ENCODE data around the gene LMX1A.

LMX1A gene

GRCh38 chr1:165240492-165240891 lies 116.0 kb downstream of the LMX1A start:
- no peak overlapping the region for H3K4me3 ChIP-seq (ENCODE audit: low read depth, low read length)
- ChIA-PET CTCF (interaction anchor here (0.7 to 1.8 kb wide), 5 partner anchors 17 to 134 kb away, joined by 3 to 5 read pairs (median 4); no protein-coding TSS in a partner anchor), POLR2A (no interaction called here)
- H3K36me3 ChIP-seq (ENCODE audit: control insufficient read depth in 2 of 2, insufficient read depth in 1 of 2, low read length in 2 of 2) = no peaks in the 10 kb centered on the region
- no peak overlapping the region for H3K27ac ChIP-seq (ENCODE audit: extremely low read depth, low read depth, low read length)
- no peaks in the 10 kb centered on the region for H3K4me1 ChIP-seq (ENCODE audit: control insufficient read depth, insufficient read depth, low read length)
- TF ChIP-seq ZNF133 (tag by site-specific recombination; IDR thresholded peaks at IDR 0.05) (no peak), ZNF155 (tag by site-specific recombination; IDR thresholded peaks at IDR 0.05) (no peak), REST (tag by site-specific recombination; IDR thresholded peaks at IDR 0.05) (no peak), GFI1B (tag by site-specific recombination; IDR thresholded peaks at IDR 0.05) (no peak), ZNF48 (tag by site-specific recombination; IDR thresholded peaks at IDR 0.05) (no peak), ZNF423 (tag by site-specific recombination; IDR thresholded peaks at IDR 0.05) (no peak), ZNF302 (tag by site-specific recombination; IDR thresholded peaks at IDR 0.05; ENCODE audit: low read depth) (no peak), ZNF610 (tag by site-specific recombination; IDR thresholded peaks at IDR 0.05; ENCODE audit: borderline replicate concordance) (no peak), ZBTB8A (tag by site-specific recombination; IDR thresholded peaks at IDR 0.05) (no peak), SALL2 (tag by site-specific recombination; IDR thresholded peaks at IDR 0.05; ENCODE audit: borderline replicate concordance) (no peak), BCL11B (tag by site-specific recombination; IDR thresholded peaks at IDR 0.05; ENCODE audit: low read depth) (no peak), ZNF488 (tag by site-specific recombination; IDR thresholded peaks at IDR 0.05) (no peak)
- no peaks in the 10 kb centered on the region for H3K9me3 ChIP-seq (ENCODE audit: control insufficient read depth, insufficient read depth, low read depth, low read length)

- Histone ChIP-seq H3K4me1 (ENCODE audit: control insufficient read depth, insufficient read depth, low read length) (no peaks in the 10 kb centered on the region), H3K36me3 (ENCODE audit: control insufficient read depth in 2 of 2, insufficient read depth in 1 of 2, low read length in 2 of 2) (no peaks in the 10 kb centered on the region), H3K9me3 (ENCODE audit: control insufficient read depth, insufficient read depth, low read depth, low read length) (no peaks in the 10 kb centered on the region), H3K4me3 (ENCODE audit: low read depth, low read length) (no peak overlapping the region), H3K27ac (ENCODE audit: extremely low read depth, low read depth, low read length) (no peak overlapping the region)
- ChIA-PET POLR2A (no interaction called here), CTCF (interaction anchor here (0.7 to 1.8 kb wide), 6 partner anchors 18 to 355 kb away, joined by 3 to 5 read pairs (median 4); no protein-coding TSS in a partner anchor)
- TF ChIP-seq ZNF175 (tag by site-specific recombination; IDR thresholded peaks at IDR 0.05) (no peak), ZNF513 (tag by site-specific recombination; IDR thresholded peaks at IDR 0.05) (no peak), EGR2 (tag by site-specific recombination; IDR thresholded peaks at IDR 0.05; ENCODE audit: low read depth) (no peak), GLI4 (tag by site-specific recombination; IDR thresholded peaks at IDR 0.05) (no peak), PBX3 (CRISPR knock-in tag; IDR thresholded peaks at IDR 0.05) (no peak), SP7 (tag by site-specific recombination; IDR thresholded peaks at IDR 0.05) (no peak), ZNF626 (tag by site-specific recombination; IDR thresholded peaks at IDR 0.05) (no peak), ZNF133 (tag by site-specific recombination; IDR thresholded peaks at IDR 0.05) (no peak), SCRT1 (tag by site-specific recombination; IDR thresholded peaks at IDR 0.05; ENCODE audit: borderline replicate concordance) (no peak), ZNF354C (tag by site-specific recombination; IDR thresholded peaks at IDR 0.05; ENCODE audit: borderline replicate concordance, low read depth) (no peak), ZNF621 (tag by site-specific recombination; IDR thresholded peaks at IDR 0.05) (no peak), ZNF121 (tag by site-specific recombination; IDR thresholded peaks at IDR 0.05) (no peak), ZNF488 (tag by site-specific recombination; IDR thresholded peaks at IDR 0.05) (no peak), ZNF776 (tag by site-specific recombination; IDR thresholded peaks at IDR 0.05; ENCODE audit: borderline replicate concordance) (no peak), ZNF223 (tag by site-specific recombination; IDR thresholded peaks at IDR 0.05) (no peak), ZNF707 (tag by site-specific recombination; IDR thresholded peaks at IDR 0.05) (no peak), ZNF747 (tag by site-specific recombination; IDR thresholded peaks at IDR 0.05) (no peak), ELK4 (IDR thresholded peaks at IDR 0.05; ENCODE audit: borderline replicate concordance, low read depth, low read length) (no peak)
Observed at GRCh38 chr1:165239873-165240272, 116.6 kb downstream of the LMX1A start.

All from HEK293 (cell line).